Left renal cortex interstitium (tissue), 4 donors: ENCODE data around the gene ZNF382. TPM values are rescaled to one million over a fixed set of nuclear protein-coding genes. Genes with fewer than 3 reads are reported as not detected.
"Not testable (repeated sequence)": the region's sequence is repeated elsewhere in the genome, so short reads cannot be mapped to it uniquely, and the experiment has no call there.

Experiments
- DNase-seq, 4 donors: peaks; one replicate each; pipeline ENCODE4 v3.0.0-alpha.2; 2013; ENCODE audit warnings: low read depth in 4 of 4, low spot score in 2 of 4, missing footprints in 1 of 4
- polyA plus RNA-seq, 4 donors: library from polyadenylated mRNA; unstranded; fragments of 120-200 nt; gene quantifications; one replicate each; pipeline ENCODE4 v1.2.1, GENCODE V29; 2013; ENCODE audit not compliant: insufficient read length in 4 of 4

Gene ZNF382
- 10 to 100 TPM in 1 of 4 donors, 1 to 10 TPM in 3; 4.6 to 11.4 (median 7.4) TPM for polyA plus RNA-seq

DNA sequence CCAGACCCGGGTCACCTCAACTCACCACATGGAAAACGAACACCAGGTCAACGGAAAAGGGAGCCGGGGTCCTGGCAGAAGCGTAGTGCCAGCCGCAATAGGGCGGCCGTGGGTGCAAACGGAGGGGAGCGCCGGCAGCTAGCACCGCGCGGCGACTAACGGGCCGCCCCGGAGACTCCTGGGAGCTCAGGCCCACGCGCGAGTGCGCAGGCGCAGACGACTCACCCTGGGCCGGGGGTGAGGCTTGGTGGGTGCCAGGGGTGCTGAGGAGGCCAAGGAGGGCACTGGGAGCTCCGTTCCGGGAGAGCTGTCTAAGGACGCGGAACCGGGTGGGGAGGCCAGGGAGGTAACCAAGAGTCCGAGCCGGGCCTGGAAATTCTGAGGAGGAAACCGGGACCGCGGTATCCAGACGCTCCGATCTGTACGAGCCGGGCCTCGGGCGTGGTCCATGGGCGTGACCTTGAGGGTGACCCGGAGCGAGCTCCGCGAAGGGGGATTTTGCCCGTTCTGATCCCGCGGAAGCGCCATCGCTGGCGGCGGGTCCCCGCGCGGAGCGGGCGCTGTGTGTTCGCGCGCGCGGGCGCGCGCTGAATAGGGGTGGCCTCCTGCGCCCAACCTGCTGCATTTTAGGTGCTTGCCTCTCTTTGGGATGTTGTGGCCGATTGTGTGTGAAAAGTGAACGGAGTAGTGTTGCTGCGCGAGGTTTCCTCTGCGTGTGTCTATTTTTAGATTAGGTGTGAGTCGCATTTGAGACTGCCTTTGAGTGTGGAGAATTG lies at the start of gene ZNF382:
TSS of gene ZNF382 (plus strand) at position 213 of the 776 bp plus-strand sequence. CDS start 4,602 bp downstream, outside the sequence.
- DNase-seq, result peak; percentile 56 to 73 (median 64)

DNA sequence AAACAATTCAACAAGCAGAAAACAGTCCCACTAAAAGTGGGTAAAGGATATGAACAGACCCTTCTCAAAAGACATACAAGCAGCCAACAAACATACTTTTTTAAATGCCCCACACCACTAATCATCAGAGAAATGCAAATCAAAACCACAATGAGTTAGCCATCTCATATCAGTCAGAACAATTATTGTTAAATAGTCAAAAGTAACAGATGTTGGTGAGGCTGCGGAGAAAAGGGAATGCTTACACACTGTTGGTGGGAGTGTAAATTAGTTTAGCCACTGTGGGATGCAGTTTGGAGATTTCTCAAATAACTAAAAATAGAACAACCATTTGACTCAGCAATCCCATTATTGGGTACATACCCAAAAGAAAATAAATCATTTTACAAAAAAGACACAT lies 40.7 kb upstream of the ZNF382 start:
- DNase-seq, result no peak

DNA sequence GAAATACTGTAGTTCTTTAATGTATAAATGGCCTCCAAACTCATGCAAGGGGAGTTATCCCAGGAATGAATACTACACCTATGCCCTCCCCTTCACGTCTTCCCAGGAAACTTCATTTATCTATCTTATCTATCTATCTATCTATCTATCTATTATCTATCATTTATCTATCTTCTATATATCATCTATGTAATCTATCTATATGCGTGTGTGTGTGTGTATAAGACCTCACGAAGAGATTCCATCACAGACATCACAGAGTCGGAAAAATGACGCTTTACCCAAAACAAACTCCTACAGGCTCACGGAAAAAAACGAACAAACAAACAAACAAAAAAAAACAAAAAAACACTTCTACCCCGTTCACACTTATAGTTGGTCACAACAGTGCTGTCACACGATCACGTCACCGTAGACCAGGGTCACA lies 32.5 kb upstream of the ZNF382 start:
- DNase-seq, result no peak

DNA sequence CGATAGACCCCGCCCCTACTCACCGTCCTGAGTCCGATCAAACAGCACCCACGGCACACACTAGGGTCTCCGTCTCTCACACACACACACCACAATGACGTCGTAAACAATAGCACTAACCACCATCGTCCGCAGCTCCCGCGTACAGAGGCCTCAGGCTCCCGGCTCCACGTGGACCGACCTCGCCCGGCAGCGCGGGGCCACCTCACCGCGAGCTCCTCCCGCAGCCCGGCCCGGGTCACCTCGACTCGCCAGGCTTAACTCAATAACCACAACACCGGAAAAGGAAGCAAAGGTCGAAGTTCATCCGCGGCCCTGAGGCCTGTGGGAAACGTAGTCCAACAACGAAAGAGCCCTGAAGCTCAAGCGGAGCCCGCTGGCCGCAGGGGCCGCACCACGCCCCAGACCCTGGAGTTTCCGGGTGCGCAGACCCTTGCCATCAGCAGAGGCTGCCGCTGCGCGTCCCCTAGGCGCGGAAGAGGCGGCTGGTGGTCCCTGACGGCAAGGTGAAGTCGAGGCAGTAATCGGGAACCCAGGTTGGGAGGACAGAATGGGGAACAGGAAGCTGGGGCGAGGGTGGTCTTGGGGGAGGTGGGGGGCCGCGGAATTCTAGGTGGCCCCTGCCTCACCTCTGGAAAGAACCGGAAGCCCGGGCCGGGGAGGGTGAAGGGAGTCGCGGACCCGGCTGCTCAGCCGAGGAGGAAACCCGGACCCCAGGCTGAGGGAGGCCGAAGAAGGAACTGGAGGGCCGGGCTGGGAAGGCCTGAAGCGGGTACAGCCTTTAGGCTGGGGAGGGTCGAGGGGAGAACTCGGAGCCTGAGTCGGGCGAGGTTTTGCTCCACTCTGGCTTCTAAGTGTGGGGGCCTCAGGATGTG lies 31.9 kb upstream of the ZNF382 start, which contains the start of gene ZNF529:
TSS of gene ZNF529 (minus strand) at position 273 of the 875 bp plus-strand sequence. CDS start 946 bp downstream, outside the sequence.
- DNase-seq, result peak; percentile 90 to 94 (median 92)

DNA sequence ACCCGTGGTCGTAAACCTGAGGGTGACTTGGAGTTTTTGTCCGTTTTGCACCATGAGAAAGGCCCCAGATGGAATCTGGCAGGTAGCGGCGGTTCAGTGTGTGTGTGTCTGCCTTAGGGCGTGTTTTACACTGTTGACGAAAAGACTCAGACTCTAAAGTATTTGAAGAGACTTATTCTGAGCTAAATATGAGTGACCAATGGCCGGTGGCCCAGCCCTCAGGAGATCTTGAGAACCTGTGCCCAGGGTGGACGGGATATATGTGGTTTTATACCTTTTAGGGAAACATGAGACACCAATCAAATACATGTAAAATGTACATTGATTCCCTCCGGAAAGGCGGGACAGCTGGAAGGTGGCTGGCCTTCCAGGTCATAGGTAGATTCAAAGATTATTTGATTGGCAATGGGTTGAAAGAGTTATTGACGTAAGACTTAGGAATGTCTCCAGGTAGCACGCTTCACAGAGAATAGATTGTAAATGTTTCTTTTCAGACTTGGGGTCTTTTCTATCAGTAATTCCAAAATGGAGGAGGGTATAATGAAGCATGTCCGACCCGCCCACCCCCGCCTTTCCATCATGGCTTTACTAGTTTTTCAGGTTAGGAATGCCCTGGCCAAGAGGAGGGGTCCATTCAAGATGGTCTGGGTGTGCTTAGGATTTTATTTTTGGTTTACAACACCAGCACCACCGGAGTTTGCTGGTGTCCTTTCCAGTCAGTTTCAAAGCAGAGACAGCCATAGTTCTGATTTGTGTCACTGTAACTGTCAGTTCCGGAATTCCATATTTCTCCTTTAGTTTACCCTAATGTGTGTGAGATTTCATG lies 31.0 kb upstream of the ZNF382 start:
- DNase-seq, result peak in 3 of 4 donors; percentile 6 to 36 (median 22)

DNA sequence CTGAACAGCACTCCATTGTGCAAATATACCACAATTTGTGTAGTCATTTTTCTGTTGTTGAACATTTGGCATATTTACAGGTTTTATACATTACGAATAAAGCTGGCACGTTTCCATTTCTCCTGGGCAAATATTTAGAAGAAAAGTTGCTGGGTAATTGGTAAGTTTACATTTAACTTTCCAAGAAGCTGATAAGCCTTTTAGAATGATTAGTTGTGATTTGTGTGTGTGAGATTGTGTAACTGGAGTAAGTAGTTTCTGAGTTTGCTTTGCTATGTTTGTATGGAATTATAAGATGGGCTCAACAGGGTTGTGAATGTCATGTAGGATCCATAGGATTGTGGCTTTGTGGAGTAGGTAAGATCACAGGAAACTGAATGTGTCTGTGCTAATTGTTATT lies 30.4 kb upstream of the ZNF382 start:
- DNase-seq, result no peak

DNA sequence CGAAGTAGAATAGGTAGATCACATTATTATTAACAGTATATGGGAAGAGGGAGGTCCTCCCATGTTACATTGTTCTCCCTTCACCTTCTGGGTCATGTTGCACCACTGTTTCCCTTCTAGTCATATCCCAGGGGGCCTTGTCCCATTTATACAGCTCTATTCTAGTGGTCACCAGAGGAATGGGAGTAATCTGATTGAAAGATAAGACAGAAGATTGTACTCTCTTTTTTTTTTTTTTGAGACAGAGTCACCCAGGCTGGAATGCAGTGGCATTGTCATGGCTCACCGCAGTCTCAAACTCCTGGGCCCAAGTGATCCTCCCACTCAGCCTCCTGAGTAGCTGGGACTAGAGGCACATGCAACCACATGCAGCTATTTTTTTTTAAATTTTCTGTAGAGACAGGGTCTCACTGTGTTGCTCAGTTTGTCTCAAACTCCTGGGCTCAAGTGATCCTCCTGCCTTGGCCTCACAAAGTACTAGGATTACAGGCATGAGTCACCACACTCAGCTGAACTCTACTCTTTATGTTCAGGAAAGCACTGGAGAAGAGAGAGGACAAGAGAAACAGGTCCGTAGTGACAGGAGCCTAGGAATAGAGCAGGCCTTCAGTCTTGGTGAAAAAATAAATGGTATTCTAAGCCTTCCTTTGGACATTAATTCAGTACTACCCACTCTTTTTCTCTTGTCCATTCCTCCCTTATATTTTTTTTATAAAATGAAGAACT lies 27.7 kb upstream of the ZNF382 start:
- DNase-seq, result no peak

DNA sequence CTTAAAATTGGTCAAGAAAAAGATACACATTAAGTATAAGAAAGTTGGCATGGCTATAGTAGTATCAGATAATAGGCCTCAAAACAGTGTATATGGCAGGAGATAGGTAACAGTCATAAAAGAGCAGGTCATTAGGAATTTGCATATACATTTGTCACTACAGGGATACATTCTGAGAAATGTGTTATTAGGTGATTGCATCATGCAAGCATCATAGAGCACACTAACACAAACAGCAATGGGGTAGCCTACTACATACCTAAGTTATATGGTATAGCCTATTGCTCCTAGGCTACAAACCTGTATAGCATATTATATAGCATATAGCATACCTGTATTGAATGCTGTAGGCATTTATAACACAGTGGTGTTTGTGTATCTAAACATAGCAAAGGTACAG lies 25.9 kb upstream of the ZNF382 start:
- DNase-seq, result no peak

DNA sequence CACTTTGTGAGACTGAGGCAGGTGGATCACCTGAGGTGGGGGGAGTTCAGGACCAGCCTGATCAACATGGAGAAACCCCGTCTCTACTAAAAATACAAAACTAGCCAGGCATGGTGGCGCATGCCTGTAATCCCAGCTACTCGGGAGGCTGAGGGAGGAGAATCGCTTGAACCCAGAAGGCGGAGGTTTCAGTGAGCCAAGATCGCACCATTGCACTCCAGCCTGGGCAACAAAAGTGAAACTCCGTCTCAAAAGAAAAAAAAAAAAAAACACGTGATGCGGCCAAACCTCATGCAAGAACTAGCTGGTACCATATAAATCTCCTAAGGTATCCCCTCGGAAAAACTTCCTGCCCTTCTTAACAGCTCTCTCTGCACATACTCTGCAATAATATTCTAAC lies 2.4 kb upstream of the ZNF382 start:
- DNase-seq, result not testable (repeated sequence)

DNA sequence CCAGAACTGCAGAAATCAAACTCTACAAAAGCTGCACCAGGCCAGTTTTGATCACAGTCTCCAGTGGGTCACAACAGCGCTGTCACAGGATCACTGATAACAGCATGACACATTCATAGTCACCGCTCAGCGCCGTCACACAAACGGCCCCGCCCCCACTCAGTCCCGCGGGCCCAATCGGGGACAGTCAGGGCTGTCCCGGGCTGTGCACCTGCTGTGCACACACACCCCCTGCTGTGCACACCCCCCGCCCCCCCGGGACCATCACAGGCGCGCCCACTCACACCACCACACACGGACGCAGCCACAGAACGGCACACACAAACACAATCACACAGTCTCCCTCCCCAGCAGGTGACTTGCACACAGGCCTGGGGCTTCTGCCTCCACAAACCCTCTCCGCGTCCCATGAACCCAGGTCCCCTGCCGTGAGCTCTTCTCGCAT lies 435 bp upstream of the ZNF382 start:
- DNase-seq, result peak in 3 of 4 donors; percentile 2 to 19 (median 3)

DNA sequence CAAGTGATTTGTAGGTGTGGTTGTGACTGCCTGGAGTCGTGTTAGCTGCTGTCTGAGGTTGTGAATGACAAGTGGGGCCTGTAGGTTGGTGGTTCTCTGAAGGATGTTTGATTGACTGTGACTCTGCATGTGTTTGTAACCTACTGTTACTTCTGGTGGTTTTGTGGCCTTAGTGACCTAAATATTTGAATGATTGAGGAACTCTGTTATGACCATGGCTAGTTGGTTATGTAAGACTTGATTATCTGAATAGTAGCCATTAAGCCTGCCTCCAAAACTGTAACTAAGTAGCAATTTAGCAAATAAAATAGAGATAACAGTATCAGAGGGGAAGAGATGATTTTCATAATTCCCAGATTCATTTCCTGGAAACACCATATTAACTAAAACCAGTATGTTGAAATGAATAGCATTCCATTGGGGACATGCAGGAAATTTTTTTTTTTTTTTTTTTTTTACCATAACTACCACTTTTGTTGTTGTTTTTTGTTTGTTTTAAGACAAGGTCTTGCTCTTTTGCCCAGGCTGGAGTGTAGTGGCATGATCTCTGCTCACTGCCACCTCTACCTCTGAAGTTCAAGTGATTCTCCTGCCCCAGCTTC lies 865 bp downstream of the ZNF382 start:
- no peak for DNase-seq

DNA sequence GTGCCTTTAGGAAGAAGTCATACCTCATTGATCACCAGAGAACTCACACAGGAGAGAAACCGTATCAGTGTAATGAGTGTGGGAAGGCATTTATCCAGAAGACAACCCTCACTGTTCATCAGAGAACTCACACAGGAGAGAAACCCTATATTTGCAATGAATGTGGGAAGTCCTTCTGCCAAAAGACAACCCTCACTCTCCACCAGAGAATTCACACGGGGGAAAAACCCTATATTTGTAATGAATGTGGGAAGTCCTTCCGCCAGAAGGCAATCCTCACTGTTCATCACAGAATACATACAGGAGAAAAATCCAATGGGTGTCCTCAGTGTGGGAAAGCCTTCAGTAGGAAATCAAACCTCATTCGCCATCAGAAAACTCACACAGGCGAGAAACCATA lies 21.9 kb downstream of the ZNF382 start:
- DNase-seq, result no peak

DNA sequence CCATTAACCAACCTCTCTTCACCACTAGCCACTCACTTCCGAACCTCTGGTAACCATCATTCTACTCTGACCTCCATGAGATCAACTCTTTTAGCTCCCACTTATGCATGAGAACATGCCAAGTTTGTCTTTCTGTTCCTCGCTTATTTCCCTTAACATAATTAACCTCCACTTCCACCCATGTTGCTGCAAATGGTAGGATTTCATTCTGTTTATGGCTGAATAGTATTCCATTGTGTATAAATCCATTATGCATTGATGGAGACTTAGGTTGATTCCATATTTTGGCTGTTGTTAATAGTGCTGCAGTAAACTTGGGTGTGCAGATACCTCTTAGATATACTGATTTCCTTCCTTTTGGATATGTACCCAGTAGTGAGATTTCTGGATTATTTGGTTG lies 30.2 kb downstream of the ZNF382 start:
- no peak for DNase-seq

DNA sequence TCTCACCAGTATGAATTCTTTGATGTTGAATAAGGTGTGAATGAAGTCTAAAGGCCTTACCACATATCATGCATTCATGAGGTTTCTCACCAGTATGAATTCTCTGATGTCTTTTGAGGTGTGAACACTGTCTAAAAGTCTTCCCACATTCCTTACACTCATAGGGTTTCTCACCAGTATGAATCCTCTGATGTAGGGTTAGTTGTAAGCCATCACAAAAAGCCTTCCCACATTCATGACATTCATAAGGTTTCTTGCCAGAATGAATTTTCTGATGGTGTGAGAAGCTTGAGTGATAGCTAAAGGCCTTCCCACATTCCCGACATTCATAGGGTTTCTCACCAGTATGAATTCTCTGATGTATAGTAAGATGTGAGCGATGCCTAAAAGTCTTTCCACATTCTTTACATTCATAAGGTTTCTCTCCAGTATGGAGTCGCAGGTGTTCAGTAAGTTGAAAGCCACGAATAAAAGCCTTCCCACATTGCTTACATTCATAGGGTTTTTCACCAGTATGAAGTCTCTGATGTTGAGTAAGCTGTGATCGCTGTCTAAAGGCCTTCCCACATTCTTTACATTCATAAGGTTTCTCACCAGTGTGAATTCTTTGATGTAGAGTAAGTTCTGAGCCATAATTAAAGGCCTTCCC lies 33.9 kb downstream of the ZNF382 start:
- DNase-seq, result no peak

DNA sequence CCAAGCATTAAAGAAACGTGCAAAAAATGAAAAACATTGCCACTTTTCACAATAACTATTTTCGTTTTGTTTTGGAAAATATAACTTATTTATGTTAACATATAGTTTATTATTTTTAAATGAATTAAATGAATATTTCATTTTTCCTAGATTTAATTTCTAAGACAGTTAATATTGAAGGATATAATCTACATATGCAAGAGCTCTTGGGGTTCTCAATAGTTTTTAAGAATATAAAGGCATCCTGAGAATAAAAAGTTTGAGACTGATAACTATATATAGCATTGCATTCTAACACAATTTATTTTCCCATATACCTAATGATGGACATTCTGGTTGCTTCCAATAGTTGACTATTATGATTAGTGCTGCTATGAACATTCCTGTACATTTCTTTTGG lies 41.6 kb downstream of the ZNF382 start:
- no peak for DNase-seq

DNA sequence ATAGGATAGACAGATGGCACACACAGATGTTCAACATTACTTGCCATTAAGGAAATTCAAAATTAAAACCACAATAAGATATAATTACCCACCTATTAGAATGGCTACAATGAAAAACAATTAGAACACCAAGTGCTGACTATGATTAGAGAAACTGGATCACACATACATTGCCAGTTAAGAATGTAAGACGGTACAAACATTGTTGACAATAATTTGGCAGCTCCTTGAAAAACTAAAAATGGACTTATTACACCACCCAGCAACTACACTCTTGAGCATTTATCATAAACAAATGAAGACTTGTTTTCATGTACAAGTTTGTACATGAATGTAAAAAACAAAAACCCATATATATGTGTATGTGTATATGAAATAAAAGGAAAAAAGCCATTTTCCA lies 47.8 kb downstream of the ZNF382 start:
- no peak for DNase-seq

DNA sequence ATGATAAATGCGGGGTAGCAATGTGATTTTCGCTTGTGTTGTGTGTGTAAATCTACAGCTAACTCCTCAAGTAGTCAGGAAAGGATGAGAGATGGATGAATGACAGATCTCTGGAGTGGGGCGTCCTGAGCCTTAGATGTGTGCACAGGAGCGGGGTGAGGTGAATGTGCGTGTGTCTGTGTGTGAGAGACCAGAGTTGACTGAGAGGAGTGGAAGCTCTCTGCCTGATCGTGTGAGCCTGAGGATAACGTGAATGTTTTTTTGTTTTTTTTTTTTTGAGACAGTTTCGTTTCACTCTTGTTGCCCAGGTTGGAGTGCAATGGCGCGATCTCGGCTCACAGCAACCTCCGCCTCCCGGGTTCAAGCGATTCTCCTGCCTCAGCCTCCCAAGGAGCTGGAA lies 60.7 kb downstream of the ZNF382 start:
- no peak for DNase-seq

DNA sequence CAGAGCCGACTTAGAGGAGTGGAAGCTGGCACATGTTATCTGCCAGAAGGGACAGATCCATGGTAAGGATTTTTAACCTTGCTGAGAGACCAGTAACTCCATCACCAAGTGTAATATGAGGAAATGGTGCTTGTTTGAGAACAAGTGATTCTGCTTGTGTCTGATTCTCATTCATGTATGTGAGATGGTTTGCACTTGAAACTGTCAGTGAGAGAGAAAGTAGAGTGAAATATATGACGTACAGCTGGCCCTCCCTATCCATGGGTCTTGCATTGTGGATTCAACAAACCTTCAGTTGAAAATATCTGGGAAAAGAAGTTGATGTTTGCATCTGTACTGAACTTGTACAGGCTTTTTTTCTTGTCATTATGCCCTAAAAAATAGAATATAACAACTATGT lies 63.5 kb downstream of the ZNF382 start:
- no peak for DNase-seq

DNA sequence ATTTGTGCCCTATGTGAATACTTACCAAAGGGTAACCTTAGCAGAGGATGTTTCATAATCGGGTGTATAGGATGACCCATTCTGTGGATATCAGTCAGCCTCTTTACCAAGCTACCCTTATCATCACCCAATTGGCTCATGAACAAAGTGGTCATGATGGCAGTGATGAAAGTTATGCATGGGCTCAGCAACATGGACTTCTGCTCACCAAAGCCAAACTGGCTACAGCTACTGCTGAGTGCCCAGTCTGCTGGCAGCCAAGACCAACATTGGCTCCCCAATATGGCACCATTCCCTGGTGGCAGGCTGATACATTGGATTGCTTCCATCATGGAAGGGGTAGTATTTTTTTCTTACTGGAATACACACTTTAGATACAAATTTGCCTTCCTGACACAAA lies 67.3 kb downstream of the ZNF382 start:
- DNase-seq, result no peak
